22Rv1 (cell line): ENCODE measurements around the gene TAF1A.
"Not testable (repeated sequence)": the region's sequence is repeated elsewhere in the genome, so short reads cannot be mapped to it uniquely, and the experiment has no call there.

Source experiments
- H3K27ac ChIP-seq: fragments of 450-650 bp; 2 replicates; pipeline ENCODE4 v1.5.1; 2017
- ZFX ChIP-seq: fragments of 450-650 bp; IDR thresholded peaks from 2 replicates; pipeline ENCODE4 v1.6.1; 2017; ENCODE audit warnings: antibody characterized with exemption, borderline replicate concordance
- TF ChIP-seq, protein P1 (sequence below): fragments of 450-650 bp; IDR thresholded peaks from 2 replicates; pipeline ENCODE4 v1.5.1; 2017; ENCODE audit warnings: mild to moderate bottlenecking

The TAF1A gene

DNA sequence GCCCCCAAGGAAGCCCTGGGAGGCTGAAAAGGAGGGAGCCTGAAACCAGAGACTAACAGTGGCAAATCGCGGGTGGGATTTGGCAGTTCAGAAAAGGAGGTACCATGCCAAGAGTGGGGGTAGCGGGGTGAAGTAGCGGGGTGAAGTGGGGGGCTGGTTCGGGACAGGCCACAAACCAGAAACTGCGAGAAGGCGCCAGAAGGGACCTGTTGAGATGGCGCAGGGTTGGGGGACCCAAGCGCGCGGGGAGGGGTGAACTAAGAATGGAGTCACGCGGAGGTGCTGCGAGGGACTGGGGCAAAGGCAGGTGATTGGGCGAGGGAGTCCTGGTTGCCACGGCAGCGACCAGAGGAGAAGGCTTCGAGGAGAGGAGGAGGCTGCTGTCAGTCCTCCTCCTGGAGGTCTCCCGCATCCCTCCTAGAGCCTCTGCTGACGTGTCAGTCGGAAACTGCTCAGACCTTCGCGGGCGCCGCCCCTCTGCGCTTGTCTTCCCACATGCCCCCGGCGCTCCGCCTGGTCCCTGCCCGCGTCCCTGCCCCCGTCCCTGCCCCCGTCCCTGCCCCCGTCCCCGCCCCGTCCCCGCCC lies 27.7 kb upstream of the TAF1A start:
- H3K27ac ChIP-seq = no peak overlapping the region
- TF ChIP-seq, protein P1, sequence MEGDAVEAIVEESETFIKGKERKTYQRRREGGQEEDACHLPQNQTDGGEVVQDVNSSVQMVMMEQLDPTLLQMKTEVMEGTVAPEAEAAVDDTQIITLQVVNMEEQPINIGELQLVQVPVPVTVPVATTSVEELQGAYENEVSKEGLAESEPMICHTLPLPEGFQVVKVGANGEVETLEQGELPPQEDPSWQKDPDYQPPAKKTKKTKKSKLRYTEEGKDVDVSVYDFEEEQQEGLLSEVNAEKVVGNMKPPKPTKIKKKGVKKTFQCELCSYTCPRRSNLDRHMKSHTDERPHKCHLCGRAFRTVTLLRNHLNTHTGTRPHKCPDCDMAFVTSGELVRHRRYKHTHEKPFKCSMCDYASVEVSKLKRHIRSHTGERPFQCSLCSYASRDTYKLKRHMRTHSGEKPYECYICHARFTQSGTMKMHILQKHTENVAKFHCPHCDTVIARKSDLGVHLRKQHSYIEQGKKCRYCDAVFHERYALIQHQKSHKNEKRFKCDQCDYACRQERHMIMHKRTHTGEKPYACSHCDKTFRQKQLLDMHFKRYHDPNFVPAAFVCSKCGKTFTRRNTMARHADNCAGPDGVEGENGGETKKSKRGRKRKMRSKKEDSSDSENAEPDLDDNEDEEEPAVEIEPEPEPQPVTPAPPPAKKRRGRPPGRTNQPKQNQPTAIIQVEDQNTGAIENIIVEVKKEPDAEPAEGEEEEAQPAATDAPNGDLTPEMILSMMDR = no peak
- TF ChIP-seq ZFX = no peak

DNA sequence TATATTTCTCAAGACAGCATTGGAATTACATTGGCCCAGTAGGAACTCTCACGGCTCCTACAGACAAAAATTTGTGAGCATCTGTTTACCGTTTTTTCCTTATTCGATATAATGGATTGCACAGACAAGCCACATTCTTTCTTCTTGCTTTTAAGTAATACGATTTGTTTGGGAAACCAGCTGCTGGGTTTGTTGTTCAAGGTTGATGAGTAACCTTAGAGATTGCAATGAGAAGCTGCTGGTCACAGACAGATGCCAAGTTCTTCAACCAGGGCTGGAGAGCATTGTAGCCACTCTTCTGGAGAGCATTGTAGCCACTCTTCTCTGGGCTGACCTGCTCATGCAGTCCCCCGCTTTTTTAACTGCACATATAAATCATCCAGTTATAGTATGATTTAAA lies 26.8 kb upstream of the TAF1A start:
- H3K27ac ChIP-seq = no peak overlapping the region
- TF ChIP-seq, protein P1 = no peak
- no peak for TF ChIP-seq ZFX

DNA sequence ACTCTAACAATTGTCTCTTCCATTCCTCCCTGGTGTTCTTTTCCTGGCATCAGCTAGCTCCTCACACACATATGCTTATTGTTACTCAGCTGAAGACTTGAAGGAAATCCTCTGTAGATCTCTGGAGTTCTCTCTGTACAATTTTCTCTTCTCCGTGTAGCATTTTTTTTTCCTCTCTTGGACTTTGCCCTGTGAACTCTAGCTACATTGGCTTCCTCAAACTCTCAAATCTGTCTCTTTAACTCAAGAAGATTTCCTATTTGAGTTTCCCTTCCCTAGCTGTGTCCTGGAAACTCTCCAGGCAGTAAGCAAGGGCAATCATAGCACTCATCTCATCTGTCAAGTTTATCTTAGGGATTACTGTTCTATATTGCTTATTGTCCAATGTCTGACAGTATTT lies 23.9 kb upstream of the TAF1A start:
- H3K27ac ChIP-seq = peak overlapping the region; percentile 37
- TF ChIP-seq, protein P1 = no peak
- TF ChIP-seq ZFX = no peak

DNA sequence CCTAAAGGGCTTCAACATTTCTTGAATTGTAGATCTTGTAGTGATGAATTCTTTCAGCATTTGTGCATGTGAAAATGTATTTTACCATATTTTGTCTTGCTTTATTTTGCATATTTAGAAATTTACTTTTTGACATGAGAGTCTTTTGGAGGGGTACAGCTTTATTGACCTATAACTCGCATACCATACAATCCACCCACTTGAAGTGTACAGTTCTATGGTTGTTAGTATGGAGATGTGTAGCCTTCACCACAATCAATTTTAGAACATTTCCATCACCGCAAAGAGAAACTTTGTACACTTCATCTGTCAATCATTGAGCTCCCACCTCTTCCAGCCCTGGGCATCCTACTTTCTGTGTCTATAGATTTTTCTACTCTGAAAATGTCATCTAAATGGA lies 21.0 kb upstream of the TAF1A start:
- H3K27ac ChIP-seq = no peak overlapping the region
- TF ChIP-seq, protein P1 = no peak
- no peak for TF ChIP-seq ZFX

DNA sequence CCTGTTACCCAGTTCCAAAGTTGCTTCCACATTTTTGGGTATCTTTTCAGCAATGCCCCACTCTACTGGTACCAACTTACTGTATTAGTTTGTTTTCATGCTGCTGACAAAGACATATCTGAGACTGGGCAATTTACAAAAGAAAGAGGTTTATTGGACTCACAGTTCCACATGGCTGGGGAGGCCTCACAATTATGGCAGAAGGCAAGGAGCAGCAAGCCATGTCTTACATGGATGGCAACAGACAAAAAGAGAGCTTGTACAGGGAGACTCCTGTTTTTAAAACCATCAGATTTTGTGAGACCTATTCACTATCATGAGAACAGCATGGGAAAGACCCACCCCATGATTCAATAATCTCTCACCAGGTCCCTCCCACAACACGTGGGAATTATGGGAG lies 19.4 kb upstream of the TAF1A start:
- not testable (repeated sequence) for H3K27ac ChIP-seq

DNA sequence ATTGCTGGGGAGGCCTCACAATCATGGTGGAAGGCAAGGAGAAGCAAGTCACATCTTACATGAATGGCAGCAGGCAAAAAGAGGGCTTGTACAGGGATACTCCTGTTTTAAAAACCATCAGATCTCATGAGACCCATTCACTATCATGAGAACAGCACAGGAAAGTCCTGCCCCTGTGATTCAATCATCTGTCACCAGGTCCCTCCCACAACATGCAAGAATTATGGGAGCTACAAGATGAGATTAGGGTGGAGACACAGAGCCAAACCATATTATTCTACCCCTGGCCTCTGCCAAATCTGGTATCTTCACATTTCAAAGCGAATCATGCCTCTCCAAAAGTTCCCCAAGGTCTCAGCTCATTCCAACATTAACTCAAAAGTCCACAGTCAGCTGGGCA lies 17.0 kb upstream of the TAF1A start:
- TF ChIP-seq ZFX = no peak
- TF ChIP-seq, protein P1 = no peak
- H3K27ac ChIP-seq = no peak overlapping the region

DNA sequence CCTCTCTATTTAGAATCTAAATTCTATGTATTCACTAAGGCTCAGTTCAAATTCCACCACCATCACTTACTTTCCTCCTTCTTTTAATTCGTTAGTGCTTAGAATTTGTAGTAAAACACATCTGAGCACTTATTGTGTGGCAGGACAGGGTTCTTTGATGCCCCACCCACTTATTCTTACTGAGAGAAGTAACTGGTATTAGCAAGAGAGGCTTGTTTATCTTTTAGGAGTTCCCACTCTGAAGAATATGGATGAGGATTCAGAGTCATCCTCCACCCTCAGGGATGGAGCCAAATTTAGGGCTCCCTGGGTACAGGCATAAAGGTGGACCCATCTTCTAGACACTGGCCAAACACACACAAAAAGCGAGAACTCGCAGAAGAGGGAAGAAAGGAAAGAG lies 11.5 kb upstream of the TAF1A start:
- peak overlapping the region; percentile 91 for H3K27ac ChIP-seq
- no peak for TF ChIP-seq ZFX
- TF ChIP-seq, protein P1 = no peak

DNA sequence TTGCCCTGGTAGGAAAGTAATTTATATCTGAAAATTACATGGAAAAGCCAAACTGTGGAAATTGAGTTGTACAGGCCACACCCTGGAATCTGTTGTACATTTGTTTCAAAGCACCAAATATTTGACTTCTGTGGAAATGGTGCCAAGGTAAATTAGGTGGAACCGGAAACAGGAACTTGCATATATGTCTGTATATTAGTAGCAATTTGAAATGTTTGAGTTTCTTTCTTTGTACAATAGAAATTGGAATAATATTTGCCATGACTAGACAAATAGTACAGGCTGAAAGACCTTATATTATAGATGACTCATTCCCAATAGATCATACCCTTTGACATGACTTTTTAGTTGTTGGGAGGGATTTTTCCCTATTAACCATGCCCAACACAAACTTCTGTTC lies 10.5 kb upstream of the TAF1A start:
- no peak for TF ChIP-seq ZFX

DNA sequence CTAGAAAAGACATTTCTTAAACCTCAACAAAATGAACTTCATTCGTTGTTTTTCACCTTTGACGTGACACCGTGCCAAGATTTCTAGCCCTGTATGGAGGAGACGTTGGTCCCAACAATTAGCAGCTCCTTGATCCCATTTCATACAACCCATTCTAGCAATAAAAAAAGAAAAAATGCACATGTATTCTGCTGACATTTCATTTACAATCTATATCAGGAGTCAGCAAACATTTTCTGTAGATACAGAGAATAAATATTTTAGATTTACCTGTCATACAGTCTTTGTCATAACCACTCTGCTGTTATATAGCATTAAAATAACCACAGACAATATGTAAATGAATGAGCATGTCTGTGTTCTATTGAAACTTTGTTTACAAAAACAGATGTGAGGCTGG lies 7.0 kb upstream of the TAF1A start:
- TF ChIP-seq, protein P1 = no peak
- TF ChIP-seq ZFX = no peak
- H3K27ac ChIP-seq = no peak overlapping the region

More for the DNA sequence above, 10.5 kb upstream of the TAF1A start:
- H3K27ac ChIP-seq = peak overlapping the region; percentile 91
